ENCODE data around the gene EYS. TPM values are rescaled to one million over a fixed set of nuclear protein-coding genes. Genes with fewer than 3 reads are reported as not detected.

EYS gene
- total RNA-seq, 1 experiment from 2014 or later: not detected

DNA sequence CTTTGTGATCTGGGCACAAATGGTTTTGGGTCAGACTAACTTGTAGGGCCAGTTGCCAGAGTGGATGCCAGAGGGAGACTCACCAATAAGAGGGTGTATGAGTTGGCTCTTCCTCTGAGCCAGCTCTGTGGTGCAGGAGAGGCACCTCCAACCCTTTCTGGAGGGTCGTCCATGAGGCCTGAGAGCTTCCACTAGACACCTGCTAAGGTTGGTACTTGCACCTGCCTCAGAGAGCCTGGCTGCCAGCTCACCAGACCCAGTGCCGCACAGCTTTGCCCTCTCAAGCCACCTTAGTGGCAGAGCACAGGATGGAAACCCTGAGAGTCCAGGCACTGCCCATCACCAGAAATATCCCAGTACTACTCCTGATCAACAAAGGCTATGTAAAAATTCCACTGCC, 504.3 kb downstream of the EYS start:
- TF ChIP-seq CEBPB (IDR thresholded peaks at IDR 0.05; ENCODE audit: low read depth) (no peak), ATF3 (IDR thresholded peaks at IDR 0.05) (no peak), TCF7L2 (IDR thresholded peaks at IDR 0.05; ENCODE audit: borderline replicate concordance, extremely low read depth, insufficient read depth, insufficient read length) (no peak), SRF (IDR thresholded peaks at IDR 0.05; ENCODE audit: low read depth) (no peak), YY1 (IDR thresholded peaks at IDR 0.05; ENCODE audit: extremely low read depth, insufficient replicate concordance, low read depth, low read length) (no peak), JUND (IDR thresholded peaks at IDR 0.05) (no peak), POLR2AphosphoS5 (IDR thresholded peaks at IDR 0.05; ENCODE audit: low read depth, low read length) (no peak), EGR1 (IDR thresholded peaks at IDR 0.05; ENCODE audit: low read depth) (no peak), SP1 (IDR thresholded peaks at IDR 0.05; ENCODE audit: low read depth) (no peak), FOSL1 (IDR thresholded peaks at IDR 0.05; ENCODE audit: low read depth) (no peak)
- TF ChIP-seq, protein P1, sequence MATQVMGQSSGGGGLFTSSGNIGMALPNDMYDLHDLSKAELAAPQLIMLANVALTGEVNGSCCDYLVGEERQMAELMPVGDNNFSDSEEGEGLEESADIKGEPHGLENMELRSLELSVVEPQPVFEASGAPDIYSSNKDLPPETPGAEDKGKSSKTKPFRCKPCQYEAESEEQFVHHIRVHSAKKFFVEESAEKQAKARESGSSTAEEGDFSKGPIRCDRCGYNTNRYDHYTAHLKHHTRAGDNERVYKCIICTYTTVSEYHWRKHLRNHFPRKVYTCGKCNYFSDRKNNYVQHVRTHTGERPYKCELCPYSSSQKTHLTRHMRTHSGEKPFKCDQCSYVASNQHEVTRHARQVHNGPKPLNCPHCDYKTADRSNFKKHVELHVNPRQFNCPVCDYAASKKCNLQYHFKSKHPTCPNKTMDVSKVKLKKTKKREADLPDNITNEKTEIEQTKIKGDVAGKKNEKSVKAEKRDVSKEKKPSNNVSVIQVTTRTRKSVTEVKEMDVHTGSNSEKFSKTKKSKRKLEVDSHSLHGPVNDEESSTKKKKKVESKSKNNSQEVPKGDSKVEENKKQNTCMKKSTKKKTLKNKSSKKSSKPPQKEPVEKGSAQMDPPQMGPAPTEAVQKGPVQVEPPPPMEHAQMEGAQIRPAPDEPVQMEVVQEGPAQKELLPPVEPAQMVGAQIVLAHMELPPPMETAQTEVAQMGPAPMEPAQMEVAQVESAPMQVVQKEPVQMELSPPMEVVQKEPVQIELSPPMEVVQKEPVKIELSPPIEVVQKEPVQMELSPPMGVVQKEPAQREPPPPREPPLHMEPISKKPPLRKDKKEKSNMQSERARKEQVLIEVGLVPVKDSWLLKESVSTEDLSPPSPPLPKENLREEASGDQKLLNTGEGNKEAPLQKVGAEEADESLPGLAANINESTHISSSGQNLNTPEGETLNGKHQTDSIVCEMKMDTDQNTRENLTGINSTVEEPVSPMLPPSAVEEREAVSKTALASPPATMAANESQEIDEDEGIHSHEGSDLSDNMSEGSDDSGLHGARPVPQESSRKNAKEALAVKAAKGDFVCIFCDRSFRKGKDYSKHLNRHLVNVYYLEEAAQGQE (IDR thresholded peaks at IDR 0.05; ENCODE audit: low read depth): no peak
- TF ChIP-seq, protein P2, sequence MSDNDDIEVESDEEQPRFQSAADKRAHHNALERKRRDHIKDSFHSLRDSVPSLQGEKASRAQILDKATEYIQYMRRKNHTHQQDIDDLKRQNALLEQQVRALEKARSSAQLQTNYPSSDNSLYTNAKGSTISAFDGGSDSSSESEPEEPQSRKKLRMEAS (IDR thresholded peaks at IDR 0.05): no peak
- RAD21 ChIA-PET (ENCODE audit: low non-redundant PET in 1 of 2, low total read pairs in 2 of 2, uncharacterized antibody in 2 of 2, unreplicated experiment in 2 of 2): no interaction called here
- no peaks in the 10 kb centered on the region for H3K36me3 ChIP-seq (ENCODE audit: control insufficient read depth in 1 of 2, insufficient read depth in 2 of 2, low read length in 2 of 2)
- no peaks in the 10 kb centered on the region for H3K9me2 ChIP-seq (ENCODE audit: insufficient read depth)
- POLR2A ChIA-PET: no interaction called here
- DNase-seq (ENCODE audit: low read depth, low spot score): no peak
- H3K9ac ChIP-seq (ENCODE audit: low read length): no peak overlapping the region
- no peaks in the 10 kb centered on the region for H3K27me3 ChIP-seq (ENCODE audit: insufficient read depth, low read length)
- no peak overlapping the region for H2AFZ ChIP-seq (ENCODE audit: low read depth, low read length, poor library complexity, severe bottlenecking)
- ATAC-seq: no peak
- no peak overlapping the region for H3K4me3 ChIP-seq (replicated peaks in 1 of 2; ENCODE audit: low read depth in 1 of 2, low read length in 2 of 2)
- intact Hi-C loops (cut with micrococcal nuclease): no loop called here
- no peaks in the 10 kb centered on the region for H3K79me2 ChIP-seq (ENCODE audit: insufficient read depth, low read length)
- H3K4me1 ChIP-seq (ENCODE audit: control insufficient read depth in 1 of 2, insufficient read depth in 2 of 2, low read length in 2 of 2): no peaks in the 10 kb centered on the region
- H3K9me3 ChIP-seq (ENCODE audit: control insufficient read depth in 1 of 2, insufficient read depth in 1 of 2, low read depth in 1 of 2, low read length in 2 of 2): peaks cover 5 to 48% of the 10 kb centered on the region in 2 experiments; a peak in 3 of 4 replicates
- no TSS peak for BruUV-seq (replicated peaks)
- H4K20me1 ChIP-seq (ENCODE audit: insufficient read depth): no peaks in the 10 kb centered on the region
- no peak overlapping the region for H3K27ac ChIP-seq (ENCODE audit: low read depth, low read length)
- CTCF ChIA-PET: no interaction called here
- no peak overlapping the region for H3K4me2 ChIP-seq (ENCODE audit: low read length)
